ENCODE results near the gene PDZD2.
"Not testable (repeated sequence)": the region's sequence is repeated elsewhere in the genome, so short reads cannot be mapped to it uniquely, and the experiment has no call there.

Gene PDZD2

GRCh38 chr5:31987985-31988710 is 349.2 kb downstream of the PDZD2 start:
- no peak for DNase-seq

DNA sequence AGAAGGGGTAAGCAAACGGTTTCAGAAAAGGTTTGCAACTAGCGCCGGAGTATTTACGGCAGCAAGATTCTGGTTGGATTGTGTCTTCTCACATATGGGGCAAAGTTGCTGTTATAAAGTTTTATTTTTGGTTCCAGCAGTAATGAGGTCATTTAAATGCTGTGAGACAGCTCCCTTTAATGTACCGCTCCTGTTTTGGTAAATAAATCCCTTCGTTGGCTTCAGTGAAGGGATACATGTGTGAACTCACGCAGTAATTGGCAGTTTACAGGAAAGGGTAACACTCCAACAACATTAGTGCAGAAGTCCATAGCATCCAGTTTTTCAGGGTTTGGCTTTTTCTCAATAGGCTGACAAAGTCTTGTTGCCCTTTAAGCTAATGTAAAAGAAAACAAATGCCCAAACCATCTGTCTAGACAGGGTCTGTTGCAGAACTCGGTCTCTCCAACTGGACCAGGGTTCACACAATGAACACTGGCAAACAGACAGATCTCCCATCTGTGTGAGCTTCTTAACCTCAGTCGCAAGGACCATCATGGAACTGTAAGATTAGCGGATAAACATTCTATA is 351.2 kb downstream of the PDZD2 start:
- DNase-seq: no peak

GRCh38 chr5:31990701-31991110 is 351.8 kb downstream of the PDZD2 start:
- DNase-seq: no peak

DNA sequence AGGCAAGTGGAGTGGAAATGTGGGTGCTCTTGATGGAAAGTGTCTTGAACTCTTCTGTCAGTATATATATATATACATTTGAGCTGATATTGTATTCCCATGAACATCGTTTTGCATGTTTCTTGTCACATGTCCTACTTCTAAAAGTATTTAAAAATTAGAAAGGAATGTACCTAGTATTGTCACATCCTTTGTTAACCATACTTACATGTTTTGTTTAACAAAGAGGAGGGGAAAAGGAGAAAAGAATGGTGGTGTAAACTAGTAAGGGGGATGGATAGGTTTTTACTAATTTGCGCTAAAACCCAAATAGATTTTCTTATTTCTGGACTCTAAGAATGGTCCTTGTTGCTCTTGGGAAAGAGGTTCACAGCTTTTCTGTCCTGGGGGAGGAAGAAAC is 353.4 kb downstream of the PDZD2 start:
- no peak for DNase-seq

- DNase-seq: peak; percentile 76
Measured at GRCh38 chr5:31993165-31993961, 354.4 kb downstream of the PDZD2 start.

DNA sequence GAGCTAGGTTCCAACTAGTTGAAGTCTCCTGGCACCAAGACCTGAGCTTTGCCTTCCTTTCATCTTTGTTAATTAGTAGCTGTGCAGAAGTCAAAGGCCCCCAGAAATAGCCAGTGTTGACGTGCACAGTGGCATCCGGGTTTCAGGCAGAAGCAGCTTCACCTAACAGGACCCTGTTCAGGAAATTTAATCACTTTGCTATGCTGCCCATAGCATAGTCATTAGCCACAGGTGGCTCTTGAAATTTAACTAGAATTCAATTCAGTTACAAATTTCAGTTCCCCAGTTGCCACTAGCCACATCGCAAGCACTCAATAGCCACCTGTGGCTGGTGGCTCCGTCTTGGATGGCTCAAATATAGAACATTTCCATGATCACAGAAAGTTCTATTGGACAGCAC is 356.1 kb downstream of the PDZD2 start:
- no peak for DNase-seq

GRCh38 chr5:31995714-31996113 is 356.8 kb downstream of the PDZD2 start:
- DNase-seq: no peak

DNA sequence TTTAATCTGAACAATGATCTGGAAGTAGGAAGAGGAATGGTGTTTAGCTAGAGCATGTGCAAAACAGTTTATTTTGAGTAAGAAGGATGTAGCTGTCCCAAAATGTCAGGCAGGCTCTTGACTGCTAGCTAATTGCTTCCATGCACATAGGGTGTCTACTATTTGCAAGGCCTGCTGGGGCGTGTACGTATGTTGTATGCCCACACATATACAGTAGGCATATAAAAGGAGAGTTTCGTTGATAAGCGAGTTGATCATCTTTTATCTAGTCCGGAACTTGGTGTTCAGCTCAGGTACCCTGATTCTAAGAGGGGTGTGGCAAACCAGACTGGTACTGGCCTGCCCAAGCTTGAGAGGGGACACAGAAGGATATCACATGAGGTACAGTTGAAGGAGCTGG is 358.0 kb downstream of the PDZD2 start:
- no peak for DNase-seq

- no peak for DNase-seq
Measured at GRCh38 chr5:31999470-31999869, 360.5 kb downstream of the PDZD2 start.

DNA sequence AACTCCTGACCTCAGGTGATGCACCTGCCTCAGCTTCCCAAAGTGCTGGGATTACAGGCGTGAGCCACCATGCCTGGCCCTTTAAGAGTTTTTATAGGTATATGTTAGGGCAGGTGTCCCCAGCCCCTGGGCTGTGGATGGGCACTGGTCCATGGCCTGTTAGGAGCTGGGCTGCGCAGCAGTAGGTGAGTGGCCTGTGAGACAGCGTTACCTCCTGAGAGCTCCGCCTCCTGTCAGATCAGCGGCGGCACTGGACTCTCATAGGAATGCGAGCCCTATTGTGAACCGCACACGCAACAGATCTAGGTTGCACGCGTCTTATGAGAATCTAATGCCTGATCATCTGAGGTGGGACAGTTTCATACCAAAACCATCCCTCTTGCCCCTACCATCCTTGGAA is 361.8 kb downstream of the PDZD2 start:
- no peak for DNase-seq

GRCh38 chr5:32001284-32001683 is 362.4 kb downstream of the PDZD2 start:
- no peak for DNase-seq

DNA sequence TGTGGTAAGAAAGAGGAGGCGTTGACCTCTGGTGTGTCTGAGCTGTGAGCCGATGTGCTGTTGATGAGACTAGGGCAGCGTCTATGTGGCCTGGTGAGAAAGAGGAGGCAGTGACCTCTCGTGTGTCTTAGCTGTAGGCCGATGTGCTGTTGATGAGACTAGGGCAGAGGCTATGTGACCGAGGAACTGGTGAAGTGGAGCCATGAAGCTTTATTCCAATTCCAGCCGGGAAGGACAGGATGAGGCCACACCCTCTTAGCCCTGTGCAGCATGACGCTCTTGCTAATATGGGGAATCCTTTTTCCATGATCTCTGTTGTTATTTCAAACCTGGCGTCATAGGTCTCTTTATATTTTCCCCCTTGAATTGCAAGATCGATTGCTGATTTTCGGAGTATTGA is 362.8 kb downstream of the PDZD2 start:
- no peak for DNase-seq

GRCh38 chr5:32002755-32003154 is 363.8 kb downstream of the PDZD2 start:
- no peak for DNase-seq

GRCh38 chr5:32003981-32004380 is 365.1 kb downstream of the PDZD2 start:
- no peak for DNase-seq

DNA sequence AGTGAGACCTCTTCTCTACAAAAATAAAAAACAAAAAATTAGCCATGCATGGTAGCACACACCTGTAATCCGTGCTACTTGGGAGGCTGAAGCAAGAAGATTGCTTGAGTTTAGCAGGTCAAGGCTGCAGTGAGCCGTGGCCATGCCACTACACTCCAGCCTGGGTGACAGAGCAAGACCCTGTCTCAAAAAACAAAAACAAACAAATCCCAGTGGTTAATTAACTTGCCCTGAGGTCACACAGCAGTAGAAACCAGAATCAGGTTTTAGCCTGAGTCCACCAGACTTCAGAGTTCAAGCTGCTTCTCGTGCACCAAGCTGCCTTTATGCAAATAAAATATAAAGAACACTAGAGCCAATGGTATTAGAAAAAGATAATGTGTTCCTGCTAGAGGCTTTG is 365.5 kb downstream of the PDZD2 start:
- DNase-seq: no peak

DNA sequence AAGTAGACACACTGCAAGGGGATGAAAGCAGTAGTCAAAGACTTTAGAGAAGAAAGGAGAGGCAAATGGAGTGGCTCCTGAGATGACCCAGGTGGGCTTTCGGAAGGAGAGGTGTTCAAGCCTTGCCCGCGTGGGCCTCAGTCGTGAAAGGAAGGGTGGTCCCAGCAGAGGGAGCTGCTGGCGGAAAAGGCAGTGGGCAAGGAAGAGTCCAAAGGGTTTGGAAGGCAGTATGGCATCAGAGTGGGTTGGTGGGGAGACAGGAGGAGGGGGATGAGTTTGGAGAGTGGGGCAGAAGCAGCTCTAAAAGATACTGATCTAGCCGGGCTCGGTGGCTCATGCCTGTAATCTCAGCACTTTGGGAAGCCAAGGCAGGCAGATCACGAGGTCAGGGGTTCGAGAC is 369.8 kb downstream of the PDZD2 start:
- no peak for DNase-seq

- DNase-seq: no peak
Measured at GRCh38 chr5:32013658-32014057, 374.7 kb downstream of the PDZD2 start.

- no peak for DNase-seq
Measured at GRCh38 chr5:32014096-32014745, 375.3 kb downstream of the PDZD2 start.

DNA sequence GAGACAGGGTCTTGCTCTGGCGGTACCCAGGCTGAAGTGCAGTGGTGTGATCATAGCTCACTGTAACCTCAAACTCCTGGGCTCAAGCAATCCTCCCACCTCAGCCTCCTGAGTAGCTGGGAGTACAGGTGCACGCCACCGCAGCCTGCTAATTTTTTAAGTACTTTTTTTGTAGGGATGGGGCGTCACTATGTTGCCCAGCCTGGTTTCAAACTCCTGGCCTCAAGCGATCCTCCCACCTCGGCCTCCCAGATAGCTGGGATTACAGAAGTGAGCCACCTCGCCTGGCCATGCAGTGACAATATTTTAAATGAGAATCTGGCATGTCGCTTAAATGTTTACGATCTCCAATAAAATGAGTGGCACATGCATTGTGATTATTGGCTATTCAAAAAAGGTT is 376.3 kb downstream of the PDZD2 start:
- DNase-seq: not testable (repeated sequence)

GRCh38 chr5:32017692-32018367 is 378.9 kb downstream of the PDZD2 start:
- peak; percentile 51 for DNase-seq

DNA sequence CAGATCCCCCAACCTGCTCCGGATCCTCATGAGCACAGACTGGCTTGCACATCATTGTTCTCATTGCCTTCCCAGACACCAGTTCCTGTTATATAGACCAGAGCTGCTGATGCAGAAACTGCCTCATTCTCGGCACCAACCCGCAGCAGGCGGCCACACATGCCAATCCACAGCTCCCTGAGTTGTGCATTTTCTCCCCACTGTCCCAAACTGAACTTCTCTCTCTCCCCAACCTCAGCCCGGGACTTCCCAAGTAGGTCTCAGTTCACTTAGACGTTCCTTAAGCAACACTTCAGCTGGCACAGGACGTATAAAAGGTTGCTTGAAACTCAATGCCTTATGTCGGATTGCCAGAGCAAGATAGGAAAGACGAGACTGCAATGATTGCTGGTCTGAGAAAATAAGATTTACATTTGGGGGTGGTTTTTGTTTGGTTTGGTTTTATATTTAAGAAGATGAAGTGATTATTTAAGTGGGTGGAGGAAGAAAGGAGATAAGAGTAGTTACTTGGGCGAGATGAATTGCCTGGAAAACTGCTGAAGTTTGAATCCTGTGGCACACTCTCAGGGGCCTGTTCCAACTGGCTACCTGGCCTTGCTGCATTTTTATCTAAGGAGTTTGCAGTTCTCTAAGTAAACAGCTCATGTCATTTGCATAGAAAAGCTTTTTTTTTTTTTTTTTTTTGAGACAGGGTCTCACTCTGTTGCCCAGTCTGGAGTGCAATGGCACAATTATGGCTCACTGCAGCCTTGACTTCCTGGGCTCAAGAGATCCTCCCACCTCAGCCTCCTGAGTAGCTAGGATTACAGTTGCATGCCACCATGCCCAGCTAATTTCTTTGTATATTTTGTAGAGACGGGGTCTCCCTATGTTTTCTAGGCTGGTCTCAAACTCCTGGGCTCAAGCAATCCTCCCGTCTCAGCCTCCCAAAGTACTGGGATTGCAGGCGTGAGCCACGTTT is 379.8 kb downstream of the PDZD2 start:
- DNase-seq: no peak

GRCh38 chr5:32020271-32020670 is 381.3 kb downstream of the PDZD2 start:
- DNase-seq: no peak
